GM21786 (cell line): ENCODE data around the gene GRB14.
"Not testable (repeated sequence)": the region's sequence is repeated elsewhere in the genome, so short reads cannot be mapped to it uniquely, and the experiment has no call there.

Experiments used
- ATAC-seq: cut with Tn5 transposase; IDR thresholded peaks from one replicate; pipeline ENCODE4 v1.9.1; 2021; ENCODE audit not compliant: unreplicated experiment

The GRB14 gene

GRCh38 chr2:164560902-164561301 lies 60.4 kb downstream of the GRB14 start:
- ATAC-seq = no peak

- peak; percentile 62 for ATAC-seq
Measured at GRCh38 chr2:164560181-164560792, 61.0 kb downstream of the GRB14 start.

- no peak for ATAC-seq
Measured at GRCh38 chr2:164558450-164558849, 62.8 kb downstream of the GRB14 start.

GRCh38 chr2:164554487-164554886 lies 66.8 kb downstream of the GRB14 start:
- ATAC-seq = no peak

- no peak for ATAC-seq
Measured at GRCh38 chr2:164551519-164551918, 69.8 kb downstream of the GRB14 start.

GRCh38 chr2:164549705-164550104 lies 71.6 kb downstream of the GRB14 start:
- not testable (repeated sequence) for ATAC-seq

GRCh38 chr2:164545484-164545883 lies 75.8 kb downstream of the GRB14 start:
- ATAC-seq = no peak

- no peak for ATAC-seq
Measured at GRCh38 chr2:164542581-164543021, 78.7 kb downstream of the GRB14 start.

GRCh38 chr2:164538240-164538866 lies 82.9 kb downstream of the GRB14 start:
- peak; percentile 68 for ATAC-seq

- no peak for ATAC-seq
Measured at GRCh38 chr2:164535280-164536025, 85.8 kb downstream of the GRB14 start.

- ATAC-seq = no peak
Measured at GRCh38 chr2:164530464-164530863, 90.8 kb downstream of the GRB14 start.

- ATAC-seq = no peak
Measured at GRCh38 chr2:164523726-164524125, 97.6 kb downstream of the GRB14 start.

GRCh38 chr2:164523009-164523408 lies 98.3 kb downstream of the GRB14 start:
- no peak for ATAC-seq

- ATAC-seq = no peak
Measured at GRCh38 chr2:164522561-164522981, 98.7 kb downstream of the GRB14 start.

- ATAC-seq = no peak
Measured at GRCh38 chr2:164515734-164516133, 105.5 kb downstream of the GRB14 start.

- no peak for ATAC-seq
Measured at GRCh38 chr2:164515030-164515429, 106.3 kb downstream of the GRB14 start.

- no peak for ATAC-seq
Measured at GRCh38 chr2:164514491-164514890, 106.8 kb downstream of the GRB14 start.

- ATAC-seq = no peak
Measured at GRCh38 chr2:164512871-164513270, 108.4 kb downstream of the GRB14 start.

GRCh38 chr2:164511738-164512137 lies 109.5 kb downstream of the GRB14 start:
- no peak for ATAC-seq

GRCh38 chr2:164510895-164511294 lies 110.4 kb downstream of the GRB14 start:
- no peak for ATAC-seq

GRCh38 chr2:164509137-164509877 lies 112.0 kb downstream of the GRB14 start:
- ATAC-seq = no peak
